ENCODE results near the gene SLC32A1.

The SLC32A1 gene

GRCh38 chr20:38732981-38733380 is 8.7 kb downstream of the SLC32A1 start:
- H3K4me3 ChIP-seq (ENCODE audit: low read depth, low read length): no peak overlapping the region
- DNase-seq (ENCODE audit: low read depth): no peak
- no peak for TF ChIP-seq CTCF (IDR thresholded peaks at IDR 0.05; ENCODE audit: low read depth, low read length, missing control alignments)
- in situ Hi-C loops (cut with HindIII; ENCODE audit: low sequenced_read_pairs): no loop called here

- no peak for TF ChIP-seq CTCF (IDR thresholded peaks at IDR 0.05; ENCODE audit: low read depth, low read length, missing control alignments)
- no peak for DNase-seq (ENCODE audit: low read depth)
- in situ Hi-C loops (cut with HindIII; ENCODE audit: low sequenced_read_pairs): no loop called here
- no peak overlapping the region for H3K4me3 ChIP-seq (ENCODE audit: low read depth, low read length)
These were observed 10.9 kb downstream of the SLC32A1 start for GRCh38 chr20:38735172-38735571.

GRCh38 chr20:38737887-38738286 is 13.6 kb downstream of the SLC32A1 start:
- no peak overlapping the region for H3K4me3 ChIP-seq (ENCODE audit: low read depth, low read length)
- no peak for DNase-seq (ENCODE audit: low read depth)
- in situ Hi-C loops (cut with HindIII; ENCODE audit: low sequenced_read_pairs): no loop called here
- TF ChIP-seq CTCF (IDR thresholded peaks at IDR 0.05; ENCODE audit: low read depth, low read length, missing control alignments): no peak

- DNase-seq (ENCODE audit: low read depth): no peak
- TF ChIP-seq CTCF (IDR thresholded peaks at IDR 0.05; ENCODE audit: low read depth, low read length, missing control alignments): no peak
- no peak overlapping the region for H3K4me3 ChIP-seq (ENCODE audit: low read depth, low read length)
- in situ Hi-C loops (cut with HindIII; ENCODE audit: low sequenced_read_pairs): no loop called here
These were observed 21.5 kb downstream of the SLC32A1 start for GRCh38 chr20:38745757-38746156.

- peak overlapping the region; percentile 84 for H3K4me3 ChIP-seq (ENCODE audit: low read depth, low read length)
- in situ Hi-C loops (cut with HindIII; ENCODE audit: low sequenced_read_pairs): no loop called here
- TF ChIP-seq CTCF (IDR thresholded peaks at IDR 0.05; ENCODE audit: low read depth, low read length, missing control alignments): no peak
- DNase-seq (ENCODE audit: low read depth): no peak
These were observed 23.3 kb downstream of the SLC32A1 start for GRCh38 chr20:38747495-38748096.

- TF ChIP-seq CTCF (IDR thresholded peaks at IDR 0.05; ENCODE audit: low read depth, low read length, missing control alignments): no peak
- DNase-seq (ENCODE audit: low read depth): peak; percentile 63
- in situ Hi-C loops (cut with HindIII; ENCODE audit: low sequenced_read_pairs): no loop called here
- H3K4me3 ChIP-seq (ENCODE audit: low read depth, low read length): peak within 1 kb of the TSS; percentile 84
These were observed 24.0 kb downstream of the SLC32A1 start, which contains the start of gene ACTR5 for GRCh38 chr20:38748097-38748860. ACTR5 (plus strand) TSS chr20:38748460; CDS start chr20:38748479, 19 bp downstream.

Measured in astrocyte of the cerebellum (primary cell).